Right ventricle myocardium inferior (tissue), 1 donor: ENCODE measurements around the gene C11orf21. TPM values are rescaled to one million over a fixed set of nuclear protein-coding genes. Genes with fewer than 3 reads are reported as not detected.
A peak's percentile ranks its signal among the peaks of the same experiment; 100 is the strongest.
"Not testable (repeated sequence)": the region's sequence is repeated elsewhere in the genome, so short reads cannot be mapped to it uniquely, and the experiment has no call there.

Experiments used
- ATAC-seq: fragments of 200-7000 bp; cut with Tn5 transposase; one replicate; pipeline ENCODE4 v1.9.1; 2020; ENCODE audit warnings: mild to moderate bottlenecking, moderate library complexity
- DNase-seq: peaks from one replicate; pipeline ENCODE4 v3.0.0; 2021; ENCODE audit errors: missing footprints
- intact Hi-C: fragments of 100-400 bp; cut with DNase I; formaldehyde crosslinking; loops from one replicate; pipeline ENCODE4 v1.11.0; 2022
- long read RNA-seq: library from polyadenylated mRNA; unstranded; transcript quantifications from one replicate; pipeline ENCODE4 v2.0.0, GENCODE V29; 2021
- total RNA-seq: library from RNA; stranded (reverse); fragmentation: NEBNext Ultra II Directional; extraction: Animal tissue kit (Norgen Biotek cat#: 25700); gene quantifications from one replicate; pipeline ENCODE4 v1.2.1, GENCODE V29; 2021
- donor health status: DM: no; HTN: yes; CAD: no; lungs with severe emphysema.

The C11orf21 gene
- 47.1 TPM for total RNA-seq
- long read RNA-seq, transcript C11orf21-201 (4 exons, 2,956 nt): major isoform, 12 of 47 reads
- long read RNA-seq, partial matches to known transcripts: 6 of 47 reads
- long read RNA-seq, other reads (novel, unspliced or antisense): 28 of 47 reads

- DNase-seq (peak; percentile 87), ATAC-seq (peak; percentile 42)
- intact Hi-C loops: loop anchor here (10.0 kb wide), 1 partner anchor 593 kb away; no protein-coding TSS in a partner anchor
Measured at GRCh38 chr11:2301631-2302305, at the start of gene C11orf21, which contains the start of gene TSPAN32. Gene C11orf21, minus strand, starts transcription at chr11:2301918. Its CDS starts 110 bp downstream, at chr11:2301808. Gene TSPAN32, plus strand, starts transcription at chr11:2302013. Its CDS starts 137 bp downstream, at chr11:2302150.

GRCh38 chr11:2348986-2349385 is 47.3 kb upstream of the C11orf21 start:
- DNase-seq (no peak), ATAC-seq (no peak)
- intact Hi-C loops: no loop called here

- ATAC-seq: no peak
- intact Hi-C loops: no loop called here
- no peak for DNase-seq
Measured at GRCh38 chr11:2347308-2347830, 45.7 kb upstream of the C11orf21 start.

- DNase-seq: no peak
- no peak for ATAC-seq
- intact Hi-C loops: no loop called here
Measured at GRCh38 chr11:2346586-2347307, 45.0 kb upstream of the C11orf21 start.

GRCh38 chr11:2346014-2346413 is 44.3 kb upstream of the C11orf21 start:
- DNase-seq (no peak), ATAC-seq (no peak)
- intact Hi-C loops: no loop called here

- intact Hi-C loops: no loop called here
- no peak for ATAC-seq
Measured at GRCh38 chr11:2345050-2345449, 43.3 kb upstream of the C11orf21 start.

GRCh38 chr11:2343502-2343901 is 41.8 kb upstream of the C11orf21 start:
- DNase-seq (no peak), ATAC-seq (no peak)
- intact Hi-C loops: no loop called here

More at GRCh38 chr11:2345050-2345449, 43.3 kb upstream of the C11orf21 start:
- no peak for DNase-seq

- DNase-seq (no peak), ATAC-seq (peak; percentile 52)
- intact Hi-C loops: no loop called here
Measured at GRCh38 chr11:2342981-2343380, 41.3 kb upstream of the C11orf21 start.

- ATAC-seq (no peak), DNase-seq (no peak)
- intact Hi-C loops: no loop called here
Measured at GRCh38 chr11:2342557-2342956, 40.8 kb upstream of the C11orf21 start.

GRCh38 chr11:2338760-2339159 is 37.0 kb upstream of the C11orf21 start:
- ATAC-seq, intact Hi-C loops, DNase-seq: not testable (repeated sequence)

- intact Hi-C loops, DNase-seq, ATAC-seq: not testable (repeated sequence)
Measured at GRCh38 chr11:2335286-2335685, 33.6 kb upstream of the C11orf21 start.

- ATAC-seq, DNase-seq, intact Hi-C loops: not testable (repeated sequence)
Measured at GRCh38 chr11:2333486-2334205, 31.9 kb upstream of the C11orf21 start.

GRCh38 chr11:2332569-2332968 is 30.9 kb upstream of the C11orf21 start:
- intact Hi-C loops: not testable (repeated sequence)

GRCh38 chr11:2331404-2331803 is 29.7 kb upstream of the C11orf21 start:
- intact Hi-C loops: no loop called here
- DNase-seq (no peak), ATAC-seq (no peak)

More at GRCh38 chr11:2332569-2332968, 30.9 kb upstream of the C11orf21 start:
- ATAC-seq, DNase-seq: not testable (repeated sequence)

GRCh38 chr11:2330696-2331095 is 29.0 kb upstream of the C11orf21 start:
- no peak for DNase-seq
- intact Hi-C loops: no loop called here
- no peak for ATAC-seq

- no peak for ATAC-seq
- DNase-seq: no peak
- intact Hi-C loops: no loop called here
Measured at GRCh38 chr11:2329551-2329950, 27.8 kb upstream of the C11orf21 start.

GRCh38 chr11:2328656-2329354 is 27.1 kb upstream of the C11orf21 start:
- no peak for DNase-seq
- no peak for ATAC-seq
- intact Hi-C loops: no loop called here

- DNase-seq (no peak), ATAC-seq (no peak)
- intact Hi-C loops: no loop called here
Measured at GRCh38 chr11:2328021-2328420, 26.3 kb upstream of the C11orf21 start.
